GM12865 (cell line): ENCODE data around the gene NBAS.

ENCODE experiments used
- DNase-seq: peaks from one replicate; pipeline ENCODE4 v3.0.0; 2010; ENCODE audit warnings: low read depth
- H3K4me3 ChIP-seq: 2 replicates; pipeline ENCODE4 v1.5.1; 2011; ENCODE audit warnings: mild to moderate bottlenecking, low read depth, low read length, control low read depth
- CTCF ChIP-seq: IDR thresholded peaks from 2 replicates; pipeline ENCODE4 v1.5.1; 2011; ENCODE audit warnings: low read length, control low read depth, low read depth, inconsistent platforms; ENCODE audit not compliant: insufficient read depth; ENCODE audit errors: missing control alignments

Gene NBAS

DNA sequence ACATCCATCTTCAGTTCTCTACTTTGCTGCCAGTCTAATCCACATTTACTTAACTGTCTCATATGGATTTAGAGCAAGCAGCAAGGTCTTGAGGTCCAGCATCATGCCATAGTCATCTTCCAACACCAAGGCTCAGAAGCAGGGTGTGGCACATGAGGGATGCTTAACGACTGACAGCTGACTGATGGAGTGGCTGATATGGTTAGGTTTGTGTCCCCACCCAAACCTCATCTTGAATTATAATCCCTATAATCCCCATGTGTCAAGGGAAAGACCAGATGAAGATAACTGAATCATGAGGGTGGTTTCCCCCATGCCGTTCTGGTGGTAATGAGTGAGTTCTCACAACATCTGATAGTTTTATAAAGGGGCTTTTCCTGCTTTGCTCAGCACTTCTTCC, 257.3 kb downstream of the NBAS start:
- TF ChIP-seq CTCF = no peak
- DNase-seq = no peak
- no peak overlapping the region for H3K4me3 ChIP-seq

GRCh38 chr2:15302154-15302553, 259.0 kb downstream of the NBAS start:
- no peak overlapping the region for H3K4me3 ChIP-seq
- DNase-seq = no peak
- no peak for TF ChIP-seq CTCF

DNA sequence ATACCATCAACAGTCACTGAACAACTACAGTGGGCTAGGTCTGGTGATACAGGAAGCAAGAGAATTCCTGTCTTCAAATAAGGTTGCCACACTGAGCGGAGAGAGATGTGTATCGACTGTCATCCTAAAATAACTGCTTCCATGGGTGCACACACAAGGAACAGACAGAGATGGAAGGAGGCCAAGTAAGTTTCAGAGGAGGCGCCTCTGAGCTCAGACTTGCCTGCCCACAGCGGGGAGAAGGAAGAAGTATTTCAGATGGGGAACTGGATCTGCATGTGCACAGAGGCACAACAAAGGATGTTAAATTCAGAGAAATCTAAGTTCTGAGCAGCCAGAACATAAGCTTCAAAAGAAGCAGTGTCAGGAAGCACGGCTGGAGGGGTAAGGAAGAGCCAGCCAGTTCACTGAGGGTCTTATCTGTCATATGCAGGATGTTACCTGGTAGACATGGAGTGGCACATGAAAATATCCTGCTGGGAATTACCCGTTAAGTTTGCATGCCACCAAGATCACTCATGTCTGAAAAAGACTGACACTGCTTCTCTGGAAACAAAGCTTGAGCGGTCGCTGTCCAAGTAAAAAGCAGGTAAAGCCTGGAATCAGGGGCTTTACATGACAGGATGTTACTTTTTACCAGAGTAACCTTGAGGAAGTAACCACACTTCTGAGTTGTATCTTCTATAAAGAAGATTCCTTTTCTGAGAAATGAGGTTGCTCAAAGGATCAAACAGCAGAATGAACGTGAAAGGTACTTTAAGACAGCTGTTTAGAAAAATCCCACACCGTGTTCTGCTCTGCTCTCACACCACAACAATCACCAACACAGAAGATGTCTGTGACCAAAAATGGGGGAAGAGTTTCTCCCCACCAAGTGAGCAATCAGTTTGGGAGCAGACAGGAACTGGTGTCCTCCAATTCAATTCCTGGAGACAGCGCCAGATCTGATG, 260.2 kb downstream of the NBAS start:
- TF ChIP-seq CTCF = no peak
- no peak for DNase-seq
- H3K4me3 ChIP-seq = no peak overlapping the region

DNA sequence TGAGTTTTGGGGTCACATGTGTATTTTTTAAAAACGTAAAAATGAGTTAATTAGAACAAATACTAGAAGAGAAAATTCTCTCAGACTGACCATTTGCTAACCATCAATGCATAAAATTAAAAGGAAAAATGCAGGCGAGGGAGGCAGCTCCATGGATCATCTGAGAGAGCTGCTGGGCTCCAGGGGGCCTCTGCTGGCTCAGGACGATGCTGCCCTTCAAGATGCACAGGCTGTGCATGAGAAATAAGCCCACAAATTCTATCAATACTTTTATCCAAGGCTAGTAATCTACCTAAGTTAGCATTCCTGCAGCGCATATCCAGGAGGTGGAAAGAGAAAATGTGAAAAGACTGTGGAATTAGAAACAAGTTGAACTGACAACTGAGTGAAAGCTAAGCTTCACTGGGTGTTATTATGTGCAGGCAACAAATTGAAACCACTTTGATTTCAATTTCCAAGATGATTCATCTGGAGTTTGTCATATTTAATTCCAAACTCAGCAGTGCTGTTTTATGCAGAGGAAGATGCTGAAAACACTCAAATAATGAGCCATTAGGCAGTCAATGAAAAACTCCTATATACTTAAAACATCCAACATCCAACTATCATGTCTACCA, 261.1 kb downstream of the NBAS start:
- DNase-seq = no peak
- no peak for TF ChIP-seq CTCF
- no peak overlapping the region for H3K4me3 ChIP-seq

DNA sequence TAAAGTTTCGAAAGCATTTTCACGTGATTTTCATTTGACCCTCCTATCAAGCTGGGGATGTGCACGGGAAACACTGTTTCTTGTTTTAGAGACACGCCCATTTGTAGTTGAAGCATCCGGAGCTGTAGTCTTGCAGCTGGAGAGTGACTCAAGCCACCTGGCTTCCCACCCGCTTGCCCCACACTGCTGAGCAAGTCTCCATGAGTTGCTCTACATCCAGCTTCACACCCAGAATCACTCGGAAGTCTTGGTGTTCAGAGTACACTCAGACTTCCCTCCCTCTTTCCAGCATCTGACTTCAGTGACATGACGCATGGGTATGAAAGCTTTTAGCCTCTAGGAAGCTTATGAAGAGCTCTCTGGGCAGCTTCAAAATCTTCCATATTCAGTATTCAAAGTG, 262.4 kb downstream of the NBAS start:
- no peak for TF ChIP-seq CTCF
- H3K4me3 ChIP-seq = no peak overlapping the region
- DNase-seq = no peak

DNA sequence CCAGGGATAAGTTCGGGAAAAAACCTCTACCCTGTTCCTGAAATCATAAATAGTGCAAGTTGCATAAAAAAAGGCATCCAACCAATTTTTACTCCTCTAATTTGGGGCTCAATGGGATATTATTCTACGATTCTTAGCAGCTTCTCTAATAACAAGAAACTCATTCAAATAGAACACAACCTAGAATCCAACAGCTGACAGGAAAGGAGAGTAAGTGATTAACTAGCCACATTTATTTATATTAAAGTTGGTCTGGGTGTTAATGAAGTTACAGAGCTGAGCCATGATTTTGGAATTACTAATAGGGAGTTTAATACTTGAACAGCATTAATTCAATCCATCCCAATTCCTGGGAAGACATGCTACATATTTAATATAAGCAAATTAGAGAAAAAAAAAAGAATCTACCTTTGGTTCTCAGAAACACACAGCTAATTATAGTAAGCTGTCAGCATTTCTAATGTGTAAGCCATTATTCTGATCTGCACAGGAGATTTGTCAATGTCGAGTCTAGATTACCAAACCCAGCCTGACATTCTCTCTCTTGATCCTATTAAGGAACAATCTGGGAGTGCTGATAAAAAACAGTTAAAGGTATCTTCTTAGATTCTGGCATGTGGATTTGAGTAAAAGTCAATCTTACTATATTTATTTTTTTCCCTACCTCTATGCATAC, 267.7 kb downstream of the NBAS start:
- DNase-seq = no peak
- TF ChIP-seq CTCF = no peak
- no peak overlapping the region for H3K4me3 ChIP-seq
